H1 (cell line): ENCODE data around the gene OR4E2. TPM values are rescaled to one million over a fixed set of nuclear protein-coding genes. Genes with fewer than 3 reads are reported as not detected.

Experiments used
- CTCF ChIA-PET: fragments of 300-600 bp; sonication (Branson Sonifier 250); formaldehyde crosslinking; loops from one replicate; lab custom pipeline; 2021; ENCODE audit not compliant: partially characterized antibody; lab: Charles Lee
- POLR2A ChIA-PET: fragments of 300-600 bp; sonication (Branson Sonifier 250); formaldehyde crosslinking; loops from one replicate; lab custom pipeline; 2021; ENCODE audit warnings: inconsistent platforms; ENCODE audit not compliant: partially characterized antibody; lab: Charles Lee
- DNase-seq, 2 experiments: peaks; one replicate each; pipeline versions ENCODE4 v3.0.0 to v3.0.0-alpha.2; 2010 to 2022; ENCODE audit warnings: low spot score in 2 of 2, low read depth in 1 of 2, mixed read lengths in 1 of 2
- FAIRE-seq: peaks from 2 replicates; lab custom pipeline; 2011; peaks lifted over from hg19 to GRCh38; lab: Jason Lieb, UNC
- H2AFZ ChIP-seq: 2 replicates; pipeline ENCODE4 v1.8.1; 2012; ENCODE audit warnings: low read length, inconsistent platforms
- H2AK5ac ChIP-seq: 2 replicates; pipeline ENCODE4 v1.6.1; 2013; ENCODE audit warnings: low read depth, low read length
- H2BK120ac ChIP-seq: replicated peaks from 2 replicates; pipeline ENCODE3; 2013; ENCODE audit warnings: low read depth, low read length, inconsistent platforms
- H2BK12ac ChIP-seq: 2 replicates; pipeline ENCODE4 v1.6.1; 2013; ENCODE audit warnings: low read depth, low read length
- H2BK15ac ChIP-seq: 2 replicates; pipeline ENCODE4 v1.6.1; 2013; ENCODE audit warnings: low read length
- H2BK20ac ChIP-seq: 2 replicates; pipeline ENCODE4 v1.6.1; 2013; ENCODE audit warnings: low read length
- H2BK5ac ChIP-seq: 2 replicates; pipeline ENCODE4 v1.6.1; 2013; ENCODE audit warnings: low read depth, low read length
- H3K14ac ChIP-seq: 2 replicates; pipeline ENCODE4 v1.6.1; 2013; ENCODE audit warnings: inconsistent platforms; ENCODE audit not compliant: insufficient read length
- H3K18ac ChIP-seq: 2 replicates; pipeline ENCODE4 v1.6.1; 2013; ENCODE audit warnings: low read length; ENCODE audit errors: extremely low read depth
- H3K23ac ChIP-seq: 2 replicates; pipeline ENCODE4 v1.6.1; 2013; ENCODE audit warnings: inconsistent platforms; ENCODE audit not compliant: insufficient read length
- H3K23me2 ChIP-seq: 2 replicates; pipeline ENCODE4 v1.6.1; 2013; ENCODE audit warnings: low read depth, low read length
- H3K27ac ChIP-seq: 2 replicates; pipeline ENCODE4 v1.6.1; 2011; ENCODE audit warnings: low read depth, low read length, inconsistent platforms
- H3K27me3 ChIP-seq, 4 experiments: replicated peaks in 1 of 4; 1 replicate in 1 of 4; 2 replicates in 3 of 4; pipeline versions ENCODE4 v1.6.1 to v1.8.1; 2011 to 2013; ENCODE audit warnings: low read length in 3 of 4, mild to moderate bottlenecking in 3 of 4, inconsistent platforms in 2 of 4, mixed read lengths in 2 of 4, moderate library complexity in 1 of 4; ENCODE audit not compliant: control insufficient read depth in 3 of 4, insufficient read depth in 3 of 4; ENCODE audit errors: extremely low read depth in 1 of 4
- H3K36me3 ChIP-seq, 4 experiments: 2 replicates each; pipeline versions ENCODE4 v1.6.1 to v1.8.1; 2011 to 2013; ENCODE audit warnings: mild to moderate bottlenecking in 4 of 4, low read length in 3 of 4, moderate library complexity in 2 of 4, control low read depth in 1 of 4, inconsistent platforms in 1 of 4; ENCODE audit not compliant: insufficient read depth in 4 of 4, control insufficient read depth in 2 of 4
- H3K4ac ChIP-seq: replicated peaks from 2 replicates; pipeline ENCODE3; 2013; ENCODE audit warnings: low read length, low read depth, mixed read lengths, inconsistent platforms; ENCODE audit not compliant: insufficient read length
- H3K4me1 ChIP-seq, 4 experiments: replicated peaks in 1 of 4; 1 replicate in 1 of 4; 2 replicates in 3 of 4; pipeline versions ENCODE4 v1.6.1 to v1.8.1; 2011 to 2013; ENCODE audit warnings: low read length in 3 of 4, inconsistent platforms in 2 of 4, mixed read lengths in 1 of 4; ENCODE audit not compliant: insufficient read depth in 4 of 4, control insufficient read depth in 3 of 4
- H3K4me2 ChIP-seq, 2 experiments: 2 replicates each; pipeline versions ENCODE4 v1.6.1 to v1.8.1; 2011 to 2013; ENCODE audit warnings: low read depth in 2 of 2, low read length in 2 of 2, control low read depth in 1 of 2, inconsistent platforms in 1 of 2, mild to moderate bottlenecking in 1 of 2; ENCODE audit not compliant: insufficient read depth in 1 of 2
- H3K4me3 ChIP-seq, 4 experiments: fragments of 200-600, 300-600 bp in 1 of 4; sonication (generic), shearing (Covaris generic), sonication (Bioruptor Twin) in 1 of 4; 2 replicates each; pipeline versions ENCODE4 v1.5.1 to v1.8.1; 2011 to 2016; ENCODE audit warnings: low read length in 4 of 4, low read depth in 3 of 4, control low read depth in 2 of 4, inconsistent platforms in 2 of 4, mild to moderate bottlenecking in 2 of 4, mixed read lengths in 1 of 4, moderate library complexity in 1 of 4; ENCODE audit not compliant: insufficient read depth in 2 of 4; ENCODE audit errors: extremely low read depth in 1 of 4
- H3K56ac ChIP-seq: replicated peaks from 2 replicates; pipeline ENCODE3; 2013; ENCODE audit warnings: low read depth, mild to moderate bottlenecking, mixed read lengths, low read length, inconsistent platforms; ENCODE audit not compliant: insufficient read length
- H3K79me1 ChIP-seq: 2 replicates; pipeline ENCODE4 v1.6.1; 2013; ENCODE audit warnings: low read depth, low read length, control low read depth
- H3K79me2 ChIP-seq, 2 experiments: 2 replicates each; pipeline versions ENCODE4 v1.6.1 to v1.8.1; 2012 to 2013; ENCODE audit warnings: low read length in 2 of 2, mild to moderate bottlenecking in 2 of 2, inconsistent platforms in 1 of 2; ENCODE audit not compliant: insufficient read depth in 2 of 2, control insufficient read depth in 1 of 2
- H3K9ac ChIP-seq, 4 experiments: replicated peaks in 1 of 4; 1 replicate in 1 of 4; 2 replicates in 3 of 4; pipeline versions ENCODE4 v1.6.1 to v1.8.1; 2011 to 2013; ENCODE audit warnings: low read depth in 3 of 4, low read length in 3 of 4, control low read depth in 2 of 4, mild to moderate bottlenecking in 2 of 4, moderate library complexity in 2 of 4, inconsistent platforms in 1 of 4; ENCODE audit errors: extremely low read depth in 1 of 4
- H3K9me3 ChIP-seq, 2 experiments: 2 replicates each; pipeline versions ENCODE4 v1.6.1 to v1.8.1; 2012 to 2013; ENCODE audit warnings: mild to moderate bottlenecking in 2 of 2, moderate library complexity in 2 of 2, control low read depth in 1 of 2, inconsistent platforms in 1 of 2, low read depth in 1 of 2, low read length in 1 of 2, mixed read lengths in 1 of 2; ENCODE audit not compliant: insufficient read depth in 2 of 2
- H4K20me1 ChIP-seq, 2 experiments: replicated peaks in 1 of 2; 2 replicates each; pipeline versions ENCODE3 to v1.8.1; 2011 to 2013; ENCODE audit warnings: inconsistent platforms in 2 of 2, low read length in 2 of 2, mild to moderate bottlenecking in 1 of 2; ENCODE audit not compliant: insufficient read depth in 2 of 2, control insufficient read depth in 1 of 2
- H4K5ac ChIP-seq: 2 replicates; pipeline ENCODE4 v1.6.1; 2013; ENCODE audit warnings: low read length, low read depth, mixed read lengths, inconsistent platforms; ENCODE audit not compliant: insufficient read length
- H4K8ac ChIP-seq: 2 replicates; pipeline ENCODE4 v1.8.0; 2013; ENCODE audit warnings: mild to moderate bottlenecking, moderate library complexity, low read length, inconsistent platforms; ENCODE audit not compliant: insufficient read depth; ENCODE audit errors: extremely low read depth
- H4K91ac ChIP-seq: replicated peaks from 2 replicates; pipeline ENCODE3; 2013; ENCODE audit warnings: low read length, mixed read lengths, inconsistent platforms; ENCODE audit not compliant: insufficient read length
- ATF3 ChIP-seq: IDR thresholded peaks from 2 replicates; pipeline ENCODE4 v1.6.1; 2011; ENCODE audit warnings: low read depth, mild to moderate bottlenecking, low read length; ENCODE audit not compliant: insufficient read depth
- BRCA1 ChIP-seq: IDR thresholded peaks from 2 replicates; pipeline ENCODE4 v1.6.1; 2012; ENCODE audit warnings: low read depth, low read length, improper control_type of control experiment
- CBX8 ChIP-seq: fragments of 300-800, 300-1000 bp; sonication (generic); IDR thresholded peaks from 2 replicates; pipeline ENCODE4 v1.7.1; 2016; ENCODE audit warnings: low read depth, low read length, borderline replicate concordance
- HDAC2 ChIP-seq, 2 experiments: fragments of 300-600 bp in 1 of 2; sonication (generic) in 1 of 2; IDR thresholded peaks; 2 replicates each; pipeline ENCODE4 v1.6.1; 2011 to 2012; ENCODE audit warnings: low read depth in 2 of 2, low read length in 2 of 2, mild to moderate bottlenecking in 2 of 2, moderate library complexity in 2 of 2, borderline replicate concordance in 1 of 2, inconsistent platforms in 1 of 2
- JUN ChIP-seq: IDR thresholded peaks from 2 replicates; pipeline ENCODE4 v1.6.1; 2011; ENCODE audit warnings: low read depth, mild to moderate bottlenecking, improper control_type of control experiment, low read length
- KDM1A ChIP-seq: fragments of 200-600, 300-600 bp; sonication (generic); IDR thresholded peaks from 2 replicates; pipeline ENCODE4 v1.7.1; 2016; ENCODE audit warnings: mild to moderate bottlenecking, low read length, borderline replicate concordance
- PHF8 ChIP-seq: fragments of 200-600 bp; sonication (generic); conservative IDR thresholded peaks from 2 replicates; pipeline ENCODE4 v1.7.1; 2012; ENCODE audit warnings: low read depth, mild to moderate bottlenecking, inconsistent platforms, low read length, moderate library complexity
- RAD21 ChIP-seq, 2 experiments: IDR thresholded peaks in 1 of 2; conservative IDR thresholded peaks in 1 of 2; 2 replicates each; pipeline ENCODE4 v1.6.1; 2011; ENCODE audit warnings: low read depth in 2 of 2, low read length in 2 of 2, improper control_type of control experiment in 1 of 2, inconsistent platforms in 1 of 2, mild to moderate bottlenecking in 1 of 2, moderate library complexity in 1 of 2
- RBBP5 ChIP-seq: IDR thresholded peaks from 2 replicates; pipeline ENCODE4 v1.7.1; 2012; ENCODE audit warnings: low read depth, mild to moderate bottlenecking, inconsistent platforms, low read length, moderate library complexity, borderline replicate concordance
- RNF2 ChIP-seq: fragments of 200-900, 300-1000 bp; sonication (generic); IDR thresholded peaks from 2 replicates; pipeline ENCODE4 v1.7.1; 2016; ENCODE audit warnings: borderline replicate concordance, low read depth, mild to moderate bottlenecking, antibody characterized with exemption, low read length; ENCODE audit not compliant: poor library complexity, severe bottlenecking; ENCODE audit errors: missing control alignments
- USF2 ChIP-seq: IDR thresholded peaks from 2 replicates; pipeline ENCODE4 v1.6.1; 2011; ENCODE audit warnings: low read length, improper control_type of control experiment
- WGBS, 2 experiments: shearing (Covaris generic) in 1 of 2; methylation state at CpG; one replicate each; pipeline versions ENCODE4 v1.1.6 to v1.1.7; 2013 to 2015; ENCODE audit warnings: low lambda C conversion rate in 2 of 2, mixed read lengths in 2 of 2, inconsistent platforms in 1 of 2, low coverage in 1 of 2, missing lambda C conversion rate in 1 of 2; ENCODE audit not compliant: insufficient replicate concordance in 2 of 2, insufficient coverage in 1 of 2, insufficient read length in 1 of 2; ENCODE audit errors: extremely low coverage in 1 of 2, missing lambda C conversion rate in 1 of 2; 5-methylcytosine and 5-hydroxymethylcytosine counted together
- polyA plus RNA-seq, 7 experiments: library from polyadenylated mRNA; depleted of rRNA in 3 of 7; stranded (reverse) in 5 of 7; unstranded in 2 of 7; fragments of >200 nt in 5 of 7; fragments of 200-250 nt in 2 of 7; gene quantifications; 1 replicate in 5 of 7; 2 replicates in 1 of 7; 4 replicates in 1 of 7; pipeline versions ENCODE4 v1.2.1 to v1.2.3, GENCODE V29; 2011 to 2013; ENCODE audit warnings: missing spikeins in 2 of 7, mixed read lengths in 2 of 7
- total RNA-seq: library from RNA; stranded (reverse); fragmentation: NEBNext Ultra II Directional; extraction: Animal tissue kit (Norgen Biotek cat#: 25700); gene quantifications from 2 replicates; pipeline ENCODE4 v1.2.1, GENCODE V29; 2021

The OR4E2 gene
- total and polyA plus RNA-seq, 2 of the 8 experiments (the other 6 are each of a cell fraction or from before 2014, with no cell fraction given): not detected

GRCh38 chr14:21680072-21680471 is 26.4 kb downstream of the OR4E2 start:
- Histone ChIP-seq H4K20me1 (no peaks in the 10 kb centered on the region), H2BK12ac (no peak overlapping the region), H2BK5ac (no peak overlapping the region), H3K27me3 (no peaks in the 10 kb centered on the region), H4K5ac (no peak overlapping the region), H3K14ac (no peak overlapping the region), H3K9ac (no peak overlapping the region), H3K23me2 (no peaks in the 10 kb centered on the region), H3K27ac (no peak overlapping the region), H3K4me1 (no peaks in the 10 kb centered on the region), H3K4me2 (no peak overlapping the region), H3K56ac (no peak overlapping the region), H2AFZ (no peak overlapping the region), H3K4ac (no peak overlapping the region), H3K9me3 (no peaks in the 10 kb centered on the region), H2BK15ac (no peak overlapping the region), H2AK5ac (no peak overlapping the region), H3K23ac (no peak overlapping the region), H3K4me3 (no peak overlapping the region), H2BK120ac (no peak overlapping the region), H2BK20ac (no peak overlapping the region), H3K79me2 (no peaks in the 10 kb centered on the region), H3K36me3 (no peaks in the 10 kb centered on the region), H3K18ac (no peak overlapping the region), H4K91ac (no peak overlapping the region), H4K8ac (no peak overlapping the region), H3K79me1 (no peaks in the 10 kb centered on the region)
- FAIRE-seq: no peak
- POLR2A ChIA-PET: no interaction called here
- CTCF ChIA-PET: interaction anchor here (1.3 kb wide), 1 partner anchor 9 kb away, joined by 4 read pairs; no protein-coding TSS in a partner anchor
- 78% methylated on average over 2 of the region's 2 CpGs; no CpG with 5 or more reads in 1 of the 2 experiments for WGBS, 2 experiments
- no peak for DNase-seq
- TF ChIP-seq JUN (no peak), HDAC2 (IDR thresholded peaks at IDR 0.05; ENCODE audit: borderline replicate concordance in 1 of 2, low read depth in 2 of 2, low read length in 2 of 2) (no peak), USF2 (no peak), RAD21 (IDR thresholded peaks at IDR 0.05 in 1 of 2, conservative IDR thresholded peaks at IDR 0.05 in 1 of 2; ENCODE audit: low read depth in 2 of 2, low read length in 2 of 2) (no peak), KDM1A (no peak), ATF3 (no peak), RNF2 (no peak), PHF8 (no peak), CBX8 (no peak), RBBP5 (no peak), BRCA1 (no peak)
